HG02870 (cell line): ENCODE measurements around the gene IRX3.
"Not testable (repeated sequence)": the region's sequence is repeated elsewhere in the genome, so short reads cannot be mapped to it uniquely, and the experiment has no call there.

ENCODE experiments used
- ATAC-seq: cut with Tn5 transposase; IDR thresholded peaks from one replicate; pipeline ENCODE4 v1.9.1; 2021; ENCODE audit warnings: mild to moderate bottlenecking, moderate library complexity; ENCODE audit not compliant: unreplicated experiment

IRX3 gene

GRCh38 chr16:54280751-54281150 lies 5.8 kb downstream of the IRX3 start:
- ATAC-seq: no peak

GRCh38 chr16:54277845-54278703 lies 8.5 kb downstream of the IRX3 start:
- ATAC-seq: no peak

- no peak for ATAC-seq
Observed at GRCh38 chr16:54275956-54276355, 10.6 kb downstream of the IRX3 start.

GRCh38 chr16:54273566-54273965 lies 13.0 kb downstream of the IRX3 start:
- no peak for ATAC-seq

- no peak for ATAC-seq
Observed at GRCh38 chr16:54270711-54271110, 15.9 kb downstream of the IRX3 start.

- no peak for ATAC-seq
Observed at GRCh38 chr16:54269461-54269860, 17.1 kb downstream of the IRX3 start.

GRCh38 chr16:54268766-54269165 lies 17.8 kb downstream of the IRX3 start:
- ATAC-seq: no peak

GRCh38 chr16:54268340-54268739 lies 18.2 kb downstream of the IRX3 start:
- no peak for ATAC-seq

GRCh38 chr16:54266363-54266955 lies 20.1 kb downstream of the IRX3 start:
- ATAC-seq: no peak

- no peak for ATAC-seq
Observed at GRCh38 chr16:54265575-54266107, 20.9 kb downstream of the IRX3 start.

GRCh38 chr16:54253118-54253517 lies 33.5 kb downstream of the IRX3 start:
- ATAC-seq: no peak

GRCh38 chr16:54248863-54249710 lies 37.5 kb downstream of the IRX3 start:
- ATAC-seq: no peak

- not testable (repeated sequence) for ATAC-seq
Observed at GRCh38 chr16:54247705-54248104, 38.9 kb downstream of the IRX3 start.

GRCh38 chr16:54246454-54246821 lies 40.1 kb downstream of the IRX3 start:
- no peak for ATAC-seq

- ATAC-seq: no peak
Observed at GRCh38 chr16:54245788-54246453, 40.7 kb downstream of the IRX3 start.

GRCh38 chr16:54244061-54244886 lies 42.3 kb downstream of the IRX3 start:
- no peak for ATAC-seq

- ATAC-seq: no peak
Observed at GRCh38 chr16:54243202-54243601, 43.4 kb downstream of the IRX3 start.

GRCh38 chr16:54242199-54242598 lies 44.4 kb downstream of the IRX3 start:
- ATAC-seq: no peak

- no peak for ATAC-seq
Observed at GRCh38 chr16:54241525-54241924, 45.1 kb downstream of the IRX3 start.
